GM12874 (cell line): ENCODE measurements around the gene NDUFA1.

ENCODE experiments used
- CTCF ChIP-seq: IDR thresholded peaks from 2 replicates; pipeline ENCODE4 v1.5.1; 2011; ENCODE audit warnings: low read depth, mild to moderate bottlenecking, control low read depth, low read length, moderate library complexity; ENCODE audit not compliant: insufficient read depth

NDUFA1 gene

GRCh38 chrX:119899125-119899524, 27.5 kb downstream of the NDUFA1 start:
- TF ChIP-seq CTCF: no peak

GRCh38 chrX:119900976-119901375, 29.3 kb downstream of the NDUFA1 start:
- TF ChIP-seq CTCF: no peak

GRCh38 chrX:119916310-119916709, 44.7 kb downstream of the NDUFA1 start:
- no peak for TF ChIP-seq CTCF

GRCh38 chrX:119917877-119918276, 46.2 kb downstream of the NDUFA1 start:
- TF ChIP-seq CTCF: no peak

- no peak for TF ChIP-seq CTCF
Observed at GRCh38 chrX:119919835-119920585, 48.4 kb downstream of the NDUFA1 start.
